Non-pigmented ciliary epithelial cell (primary cell): Measurements from ENCODE around the gene INS.

Source experiments
- DNase-seq: peaks from one replicate; pipeline ENCODE4 v3.0.0-alpha.2; 2010; ENCODE audit warnings: low read depth

The INS gene

DNA sequence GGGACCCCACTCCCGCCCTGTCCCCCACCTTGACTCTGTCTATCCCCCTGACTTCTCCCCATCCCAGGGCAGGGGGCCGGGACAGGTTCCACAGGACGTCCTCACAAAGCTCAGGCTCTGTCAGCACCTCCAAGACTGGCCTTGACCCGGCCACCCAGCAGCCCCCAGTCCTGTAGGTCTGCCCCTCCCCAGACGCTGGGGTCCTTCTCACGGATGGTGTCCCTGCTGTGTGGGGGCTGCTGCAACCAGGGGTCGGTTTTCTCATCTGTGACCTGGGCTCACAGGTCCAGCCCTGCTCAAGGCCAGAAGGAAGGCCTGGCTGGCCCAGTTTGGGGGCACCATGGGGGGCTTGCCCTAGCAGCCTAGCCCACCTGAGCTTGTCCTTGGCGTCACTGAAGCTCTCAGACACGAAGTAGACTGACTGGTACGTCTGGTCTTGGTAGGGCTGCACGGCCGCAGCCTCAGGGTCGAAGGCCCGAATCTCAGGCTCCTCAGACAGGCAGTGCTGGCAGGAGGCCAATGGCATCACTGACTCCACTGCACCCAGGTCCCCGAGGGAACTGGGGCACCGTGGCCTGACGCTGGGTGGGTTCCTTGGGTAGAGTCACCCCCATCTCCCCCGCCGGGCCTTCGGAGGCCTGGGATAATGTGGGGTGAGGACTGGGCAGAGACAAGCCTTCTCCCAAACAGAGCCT is 4.0 kb upstream of the INS start:
- DNase-seq, result no peak

DNA sequence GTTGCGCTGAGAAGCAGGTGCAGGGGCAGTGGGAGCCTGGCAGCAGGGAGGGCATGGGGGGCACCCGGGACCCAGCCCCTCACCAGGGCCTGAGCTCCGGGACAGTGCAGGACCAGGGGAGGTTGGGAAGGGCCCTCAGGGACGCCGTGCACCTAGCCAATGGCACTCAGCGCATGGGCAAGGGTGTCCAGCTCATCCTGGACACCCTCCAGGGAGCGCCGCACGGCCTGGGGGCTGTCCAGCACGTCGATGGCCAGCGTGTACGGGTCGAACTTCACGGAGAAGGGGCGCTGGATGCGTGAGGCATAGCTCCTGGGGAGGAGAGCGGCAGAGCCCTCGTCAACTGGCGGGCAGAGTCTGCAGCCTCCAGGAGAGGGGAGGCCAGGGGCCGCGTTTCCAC is 3.1 kb upstream of the INS start:
- DNase-seq, result no peak

DNA sequence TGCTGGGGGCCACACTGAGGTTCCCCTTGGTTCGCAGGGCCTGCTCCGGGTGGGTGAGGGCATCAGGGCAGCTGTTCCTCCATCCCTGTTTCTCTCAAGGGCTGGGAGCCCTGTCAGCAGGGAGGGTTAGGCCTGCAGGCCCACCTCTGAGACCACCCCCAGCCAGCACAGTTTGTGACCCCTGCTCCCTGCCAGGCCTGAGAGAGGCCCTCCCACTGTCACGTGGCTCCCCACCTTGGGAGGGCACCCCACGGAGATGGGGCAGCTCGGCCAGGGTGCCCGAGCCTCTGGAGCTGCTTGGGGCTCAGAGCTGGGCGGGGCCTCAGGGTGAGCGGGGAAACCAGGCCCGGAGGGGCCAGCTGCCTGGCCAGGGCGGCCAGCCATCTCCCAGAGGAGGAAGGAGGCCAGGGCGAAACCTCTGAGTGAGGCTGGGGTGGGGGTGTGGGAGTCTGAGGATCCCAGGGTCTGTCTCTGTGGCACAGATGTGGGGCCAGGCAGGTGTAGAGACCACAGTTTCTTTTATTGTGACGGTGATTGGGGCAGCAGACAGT is 2.5 kb upstream of the INS start:
- DNase-seq, result no peak

DNA sequence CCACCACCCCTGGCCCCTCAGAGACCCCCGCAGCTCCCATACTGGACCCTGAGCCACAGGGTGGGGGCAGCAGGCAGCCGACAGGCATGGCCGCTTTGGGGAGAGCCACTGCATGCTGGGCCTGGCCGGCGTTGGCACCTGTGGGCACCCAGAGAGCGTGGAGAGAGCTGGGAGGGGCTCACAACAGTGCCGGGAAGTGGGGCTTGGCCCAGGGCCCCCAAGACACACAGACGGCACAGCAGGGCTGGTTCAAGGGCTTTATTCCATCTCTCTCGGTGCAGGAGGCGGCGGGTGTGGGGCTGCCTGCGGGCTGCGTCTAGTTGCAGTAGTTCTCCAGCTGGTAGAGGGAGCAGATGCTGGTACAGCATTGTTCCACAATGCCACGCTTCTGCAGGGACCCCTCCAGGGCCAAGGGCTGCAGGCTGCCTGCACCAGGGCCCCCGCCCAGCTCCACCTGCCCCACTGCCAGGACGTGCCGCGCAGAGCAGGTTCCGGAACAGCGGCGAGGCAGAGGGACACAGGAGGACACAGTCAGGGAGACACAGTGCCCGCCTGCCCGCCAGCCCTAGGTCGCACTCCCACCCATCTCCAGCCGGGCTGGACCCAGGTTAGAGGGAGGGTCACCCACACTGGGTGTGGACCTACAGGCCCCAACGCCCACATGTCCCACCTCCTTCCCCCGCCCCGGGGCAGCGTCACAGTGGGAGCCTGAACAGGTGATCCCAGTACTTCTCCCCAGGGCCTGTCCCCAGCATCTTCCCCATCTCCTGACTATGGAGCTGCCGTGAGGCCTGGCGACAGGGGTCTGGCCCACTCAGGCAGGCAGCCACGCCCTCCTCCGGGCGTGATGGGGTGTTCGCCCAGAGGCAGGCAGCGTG is 1.2 kb downstream of the INS start:
- no peak for DNase-seq

DNA sequence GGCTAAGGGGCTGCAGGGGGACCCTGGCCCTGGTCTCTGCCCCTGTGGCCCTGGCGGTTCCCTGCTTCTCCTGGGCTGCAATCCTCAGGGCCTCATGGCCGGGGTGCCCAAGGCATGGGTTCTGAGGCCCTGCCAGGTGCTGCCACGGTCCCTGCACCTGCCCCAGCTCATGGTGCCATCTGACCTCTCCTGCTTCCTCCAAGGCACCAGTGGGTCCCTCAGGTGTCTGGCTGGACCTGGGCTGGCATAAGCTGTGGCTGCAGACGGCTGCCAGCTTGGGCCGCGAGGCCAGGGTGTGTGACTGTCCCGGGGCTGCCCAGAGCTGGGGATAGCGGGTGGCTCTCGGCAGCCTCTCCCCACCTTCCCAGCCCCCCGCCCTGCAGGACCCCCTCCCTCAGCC is 2.0 kb downstream of the INS start:
- no peak for DNase-seq

DNA sequence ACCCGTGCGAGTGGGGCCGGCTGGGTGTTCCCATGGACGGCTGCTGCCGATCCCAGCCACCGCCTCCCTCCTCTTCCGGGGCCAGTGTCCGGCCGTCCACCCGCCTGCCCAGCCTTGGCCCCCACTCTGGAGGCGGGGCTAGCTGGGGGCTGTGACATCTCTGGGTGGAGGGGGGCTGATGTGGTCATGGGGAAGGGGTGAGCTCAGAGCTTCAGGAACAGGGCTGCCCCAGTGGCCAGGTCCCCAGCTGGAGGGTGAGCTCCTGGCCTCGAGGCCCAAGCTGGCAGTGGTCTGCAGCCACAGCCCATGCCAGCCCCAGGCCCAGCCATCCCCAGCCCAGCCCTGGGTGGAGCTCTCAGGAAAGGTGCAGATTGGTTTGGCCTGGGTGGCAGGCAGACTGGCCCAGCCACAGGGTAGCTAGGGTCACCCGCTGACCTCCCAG is 2.7 kb downstream of the INS start:
- DNase-seq, result no peak

DNA sequence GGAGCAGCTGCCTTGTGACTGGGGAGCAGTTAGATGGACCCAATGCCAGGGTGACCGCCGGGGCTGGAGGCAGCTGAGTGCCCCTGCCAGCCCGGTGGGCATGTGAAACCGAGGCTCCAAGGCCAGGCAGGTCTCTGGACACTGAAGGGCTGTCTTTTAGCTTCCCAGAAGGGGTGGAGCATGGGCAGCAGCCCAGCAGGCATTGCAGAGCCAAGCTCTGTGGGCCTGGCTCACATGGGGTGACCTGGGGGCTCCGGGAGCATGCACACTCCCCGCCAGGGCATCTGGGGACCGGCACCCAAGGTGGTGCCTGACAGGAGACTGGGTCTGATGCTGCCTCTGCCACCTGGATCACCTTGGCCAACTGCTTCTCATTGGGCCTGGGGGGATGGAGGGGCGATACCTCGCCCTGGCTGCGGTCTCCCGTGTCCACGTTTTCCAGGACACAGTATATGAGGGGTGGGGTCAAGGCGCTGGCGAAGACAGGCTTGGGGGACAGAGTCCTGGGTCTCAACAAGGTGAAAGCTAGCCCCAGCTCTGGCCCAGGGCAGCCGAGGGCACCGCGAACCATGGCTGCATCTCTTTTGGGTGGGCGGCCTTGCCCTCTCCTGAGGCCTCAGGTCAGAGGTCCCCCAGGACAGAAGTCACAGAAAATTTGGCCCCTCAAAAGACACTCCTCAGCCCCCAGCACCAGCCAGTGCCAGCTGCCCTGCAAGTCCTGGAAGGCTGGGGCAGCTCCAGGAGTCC is 3.5 kb downstream of the INS start:
- DNase-seq, result no peak

DNA sequence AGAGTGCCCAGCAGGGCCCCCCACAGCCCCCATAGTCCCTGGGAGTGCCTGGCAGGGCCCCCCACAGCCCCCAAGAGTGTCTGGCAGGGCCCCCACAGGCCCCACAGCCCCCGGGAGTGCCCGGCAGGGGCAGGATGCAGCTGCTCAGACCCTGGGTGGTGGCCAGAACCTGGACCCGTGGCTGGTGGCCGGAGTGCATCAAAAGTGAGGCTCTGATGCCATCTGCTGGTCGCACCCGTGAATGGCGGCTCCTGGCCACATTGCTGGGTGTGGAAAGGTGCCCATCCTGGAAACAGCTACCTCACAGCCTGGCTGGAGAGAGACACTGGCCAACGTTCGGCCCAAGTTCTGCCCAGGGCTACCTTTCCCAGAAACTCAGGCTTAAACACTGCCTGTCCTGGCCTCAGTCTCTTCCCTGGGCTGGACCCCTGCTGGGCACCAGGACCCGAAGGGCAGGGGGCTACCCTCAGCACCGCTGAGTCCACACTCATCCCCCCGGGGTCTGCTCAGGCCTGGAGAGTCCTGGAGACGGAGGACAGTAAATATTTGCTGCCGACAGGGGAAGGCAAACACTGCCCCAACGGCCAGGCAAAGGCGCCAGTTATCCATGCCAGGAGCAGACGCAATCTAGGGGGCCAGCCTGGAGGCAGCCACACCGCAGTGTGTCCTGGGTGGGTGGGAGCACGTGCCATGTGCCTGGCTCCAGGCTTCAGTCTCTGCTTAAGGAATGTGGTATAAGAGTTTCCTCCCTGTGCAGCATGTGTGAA is 4.4 kb downstream of the INS start:
- no peak for DNase-seq

DNA sequence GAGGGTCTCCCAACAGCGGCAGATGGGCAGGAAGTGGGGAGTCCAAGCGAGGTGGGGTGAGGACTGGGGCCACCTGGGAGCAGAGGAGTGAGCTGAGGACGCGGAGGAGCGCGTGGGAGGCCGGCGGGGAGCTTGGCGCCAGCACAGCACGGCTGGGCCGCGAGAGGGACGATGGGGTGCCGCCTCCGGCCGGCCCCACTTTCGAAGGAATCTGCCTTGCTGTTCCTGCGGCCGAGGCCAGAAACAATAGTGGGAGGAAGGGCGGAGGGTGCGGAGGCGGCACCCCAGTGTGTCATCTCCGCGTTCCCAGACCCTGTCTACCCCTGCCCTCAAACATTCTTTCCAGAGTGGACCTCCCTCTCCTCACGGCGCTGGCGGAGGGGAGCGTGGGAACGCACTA is 5.5 kb downstream of the INS start:
- DNase-seq, result no peak

DNA sequence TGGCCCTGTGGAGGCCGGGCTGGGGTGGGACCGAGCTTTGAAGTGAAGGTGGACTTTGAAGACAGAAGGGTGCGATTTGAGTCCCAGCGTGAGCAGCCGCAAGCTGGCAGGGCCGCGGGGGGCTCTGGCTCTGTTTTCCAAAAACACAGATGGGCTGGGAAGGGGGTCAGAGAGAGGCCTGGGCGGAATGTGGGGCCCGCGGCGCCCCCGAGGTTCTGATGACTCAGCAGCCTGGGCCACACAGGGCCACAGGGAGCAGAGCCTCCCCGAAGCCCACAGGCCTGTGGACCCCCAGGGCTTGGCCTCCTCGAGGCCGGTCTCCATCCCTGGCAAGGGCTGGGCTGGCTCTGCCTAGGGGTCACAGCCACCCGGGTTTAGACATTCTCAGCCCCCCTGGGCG is 6.1 kb downstream of the INS start:
- DNase-seq, result no peak

DNA sequence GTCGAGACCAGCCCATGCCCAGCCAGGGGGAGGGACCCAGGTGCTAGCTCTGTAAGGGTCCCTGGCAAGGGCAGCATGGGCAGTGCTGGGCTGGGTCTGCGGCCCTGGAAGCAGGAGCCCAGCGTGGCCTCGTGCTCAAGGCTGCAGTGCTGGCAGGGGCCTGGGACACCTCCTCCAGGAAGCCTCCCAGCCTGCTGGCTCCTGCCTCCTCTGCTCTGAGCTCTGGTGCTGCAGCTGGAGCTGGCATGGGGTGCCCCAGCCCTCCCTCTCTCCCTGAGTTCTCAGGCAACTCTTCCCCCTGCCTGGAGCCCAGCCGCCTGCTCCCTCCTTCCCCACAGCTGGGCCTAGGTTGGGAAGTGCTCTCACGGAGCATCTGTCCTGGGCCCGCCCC is 6.8 kb downstream of the INS start:
- no peak for DNase-seq

DNA sequence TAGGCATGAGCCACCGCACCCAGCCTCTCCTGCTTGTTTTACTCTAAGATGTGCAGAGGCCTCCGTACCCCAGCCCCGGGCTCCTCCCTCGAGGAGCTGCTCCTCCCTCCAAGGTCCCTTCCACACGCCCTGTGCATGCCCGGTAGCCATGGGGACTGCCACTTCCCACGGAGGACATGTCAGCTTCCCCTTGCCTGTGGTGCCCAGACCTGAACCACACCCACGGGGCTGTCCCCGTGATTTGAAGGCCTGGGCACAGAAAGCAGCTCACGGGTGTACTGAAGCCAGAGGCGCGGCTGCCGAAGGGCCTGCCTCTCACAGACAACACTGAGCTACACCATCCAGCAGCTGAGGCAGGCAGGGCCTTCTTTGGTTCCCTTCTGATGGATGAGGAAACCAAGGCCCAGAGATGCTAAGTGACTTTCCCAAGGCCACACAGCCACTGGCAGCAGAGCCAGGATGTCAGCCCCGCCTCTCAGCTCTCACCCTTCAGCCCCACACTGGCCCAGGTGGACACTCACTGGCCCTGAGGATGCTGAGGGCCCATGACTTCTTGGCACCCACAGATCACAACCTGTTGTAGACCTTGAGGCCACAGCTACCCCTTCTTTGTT is 7.3 kb downstream of the INS start:
- DNase-seq, result no peak

DNA sequence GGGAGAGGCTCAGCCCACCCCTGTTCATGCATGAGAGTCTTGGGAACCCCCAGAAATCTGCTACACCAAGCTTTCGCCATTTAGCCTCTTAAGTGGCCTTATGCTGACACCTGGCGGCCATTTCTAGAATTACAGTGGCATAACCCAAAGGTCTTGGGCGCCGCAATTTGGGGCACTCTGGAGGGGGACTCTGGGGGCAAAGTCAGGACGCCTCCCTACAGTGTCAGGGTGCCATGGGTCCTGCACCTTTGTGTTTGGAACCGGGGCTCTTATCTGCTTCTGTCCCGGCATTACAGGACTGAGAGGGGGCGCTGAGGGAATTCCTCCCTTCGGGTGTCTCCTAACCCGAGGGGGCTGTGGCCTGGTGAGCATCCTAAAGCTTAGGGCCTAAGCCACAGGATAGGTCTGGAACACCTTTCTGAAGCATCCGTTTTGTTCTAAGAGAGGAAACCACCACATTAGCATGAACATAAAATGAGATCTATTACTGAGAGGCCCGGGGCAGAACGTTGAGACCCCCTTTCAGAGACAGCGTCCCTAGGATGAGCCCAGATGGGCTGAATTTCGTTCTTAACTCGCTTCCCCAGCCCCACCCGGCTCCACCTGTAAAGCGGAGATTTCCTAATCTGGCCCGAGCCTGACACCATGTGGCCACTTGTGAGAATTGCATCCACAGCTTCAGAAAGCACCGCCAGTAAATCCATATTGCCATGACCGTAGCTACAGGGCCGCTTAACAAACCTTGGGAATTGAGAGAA is 9.3 kb downstream of the INS start:
- DNase-seq, result no peak

DNA sequence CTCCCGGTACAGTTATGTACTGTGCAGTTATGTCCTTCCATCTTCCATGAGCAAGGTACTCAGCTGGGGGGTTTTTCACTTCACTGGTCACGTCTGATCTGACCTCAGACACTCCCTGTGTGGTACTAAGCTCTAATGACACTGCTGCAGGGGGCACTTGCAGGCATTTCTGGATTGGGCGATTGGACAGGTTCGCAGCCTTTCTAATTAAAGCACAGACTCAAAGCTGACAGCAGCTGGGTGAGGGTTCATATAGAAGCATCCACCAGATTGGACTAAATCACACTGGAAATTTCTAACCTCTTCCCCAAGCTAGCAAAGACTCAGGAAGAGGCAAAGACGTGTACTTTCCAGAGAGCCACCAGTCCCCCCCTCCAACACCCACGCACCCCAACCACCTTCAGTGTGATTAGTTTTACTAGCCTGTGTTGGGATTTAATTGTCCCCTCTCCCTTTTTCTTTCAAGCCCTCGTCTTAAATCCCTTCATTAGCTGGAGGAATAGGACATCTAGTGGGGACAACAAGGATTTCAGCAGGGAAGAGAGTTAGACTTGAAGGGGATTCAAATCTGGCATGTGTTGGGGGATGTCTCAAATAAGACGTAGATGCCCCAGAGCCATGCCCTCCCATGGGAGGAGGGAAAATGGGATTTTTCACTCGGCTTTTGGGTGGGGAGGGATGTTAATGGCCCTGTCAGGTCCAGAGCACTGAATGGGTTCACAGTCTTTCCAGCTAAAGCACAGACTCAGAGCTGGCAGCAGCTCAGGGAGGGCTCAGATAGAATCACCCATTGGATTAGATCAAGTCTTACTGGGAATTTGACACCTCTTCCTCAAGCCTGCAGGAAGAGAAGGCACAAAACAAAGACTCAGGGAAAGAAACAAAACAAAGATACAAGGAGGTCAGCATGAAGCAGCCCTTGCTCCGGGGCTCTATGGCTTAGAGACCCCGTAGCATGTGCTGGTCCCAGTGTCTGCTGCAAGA is 10.9 kb downstream of the INS start:
- DNase-seq, result no peak

DNA sequence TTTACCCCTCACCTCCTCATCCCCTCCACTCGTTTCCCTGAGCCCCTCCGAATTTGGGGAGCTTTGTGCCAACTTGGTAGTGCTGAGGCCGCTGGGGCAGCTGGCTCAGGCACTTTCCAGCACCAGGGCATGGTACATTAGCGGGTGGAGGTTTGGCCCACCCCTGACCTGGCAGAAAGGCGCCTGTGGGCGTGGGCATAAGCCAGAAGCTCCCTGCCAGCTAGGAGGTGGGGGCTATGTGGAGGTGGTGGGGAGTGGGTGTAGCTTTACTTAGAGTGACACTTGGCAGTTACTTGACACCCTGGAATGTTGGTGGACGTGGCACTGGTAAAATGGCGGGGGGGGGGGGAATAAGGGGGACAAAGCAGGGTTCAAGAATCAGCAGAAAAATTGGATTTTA is 11.5 kb downstream of the INS start:
- DNase-seq, result no peak

DNA sequence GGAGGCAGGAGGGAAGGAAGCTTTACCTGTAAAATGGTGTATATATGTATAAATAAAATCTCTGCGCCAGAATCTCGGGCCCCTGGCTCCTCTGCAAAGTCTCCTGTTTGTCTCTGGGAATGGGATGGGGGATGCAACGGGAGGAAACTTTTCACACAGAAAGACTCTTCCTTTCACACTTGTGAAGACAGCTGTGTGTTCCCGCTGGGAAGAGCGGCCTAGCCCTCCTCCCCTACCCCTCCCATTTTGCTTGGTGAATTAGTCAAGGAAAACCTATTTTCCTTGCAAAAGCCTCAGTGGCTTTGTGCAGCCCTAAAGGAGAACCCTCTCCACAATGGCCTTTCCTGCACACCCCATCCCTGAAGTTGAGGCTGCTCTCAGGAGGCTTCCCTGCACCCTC is 12.4 kb downstream of the INS start:
- DNase-seq, result no peak

DNA sequence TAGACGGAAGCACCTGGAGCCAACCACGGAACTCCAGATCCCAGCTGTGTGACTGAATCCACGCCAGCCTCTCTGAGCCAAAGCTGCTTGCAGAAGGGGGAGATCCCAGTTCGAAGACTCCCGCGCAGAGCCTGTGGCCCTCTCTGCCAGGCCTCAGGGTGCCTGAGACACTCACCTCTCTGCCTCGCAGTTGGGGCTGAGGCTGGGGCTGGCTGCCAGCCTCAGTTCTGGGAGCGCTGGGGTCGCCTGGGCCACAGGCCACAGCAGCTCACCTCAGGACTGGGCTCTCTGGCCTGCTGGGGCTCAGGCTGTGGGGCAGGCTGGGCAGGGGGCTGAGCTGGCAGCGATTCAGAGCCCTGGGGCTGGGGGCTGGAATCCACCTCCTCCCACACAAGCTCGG is 13.6 kb downstream of the INS start:
- DNase-seq, result no peak

DNA sequence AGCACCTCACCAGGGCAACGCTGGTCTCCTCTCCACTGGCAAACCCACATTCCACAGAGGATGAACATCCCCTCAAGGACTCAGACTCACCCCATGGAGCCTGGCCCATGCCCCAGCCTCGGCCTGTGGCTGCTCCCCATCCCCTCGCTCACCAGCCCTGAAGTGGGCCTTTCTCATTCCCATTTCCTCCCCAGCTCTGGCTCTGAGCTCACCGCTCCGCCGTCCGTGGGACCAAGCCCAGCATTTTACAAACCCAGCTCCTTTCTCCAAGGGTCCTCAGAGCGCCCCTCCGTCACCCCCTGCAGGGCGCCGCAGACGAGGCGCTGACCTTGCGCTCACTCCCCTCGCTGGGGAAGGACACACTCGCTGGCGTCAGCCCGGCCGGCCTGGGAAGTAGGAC is 15.0 kb downstream of the INS start:
- no peak for DNase-seq

DNA sequence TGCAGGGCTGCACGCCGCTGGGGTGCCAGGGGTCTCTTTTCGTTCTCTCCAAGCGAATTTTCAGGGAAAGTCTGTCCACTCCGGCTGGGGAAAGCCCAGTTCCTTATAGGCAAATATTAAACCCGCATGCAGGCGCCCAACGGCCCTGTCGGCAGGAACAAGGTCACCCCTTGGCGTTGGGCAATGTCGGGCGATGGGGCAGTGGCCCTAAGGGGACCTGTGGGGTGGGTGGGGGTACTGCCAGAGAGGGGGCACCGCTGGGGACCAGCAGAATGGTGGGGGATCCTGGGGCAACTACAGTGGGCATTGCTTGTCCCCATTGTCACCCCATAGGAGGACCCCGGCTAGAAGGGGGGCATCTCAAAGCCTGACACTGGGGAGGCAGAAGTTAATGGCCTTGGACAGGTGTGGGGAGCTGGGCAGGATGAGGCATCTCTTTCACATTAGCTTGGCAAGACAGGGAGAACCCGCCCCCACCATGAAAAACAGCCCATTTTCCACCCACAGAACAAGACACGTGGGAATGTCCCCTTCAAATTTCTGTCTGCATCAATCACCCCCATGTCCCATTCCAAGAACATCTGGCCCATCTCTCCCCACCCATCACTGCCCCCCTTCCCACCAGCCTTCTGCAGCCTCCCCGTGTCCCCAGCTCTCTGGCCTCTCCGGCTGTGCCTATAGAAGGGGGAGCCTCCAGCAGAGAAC is 16.3 kb downstream of the INS start:
- DNase-seq, result no peak
